GM12864 (cell line): ENCODE data around the gene ASCC1.

Experiments
- DNase-seq: peaks from one replicate; pipeline ENCODE4 v3.0.0-alpha.2; 2011; ENCODE audit warnings: low read depth
- H3K4me3 ChIP-seq: 2 replicates; pipeline ENCODE4 v1.5.1; 2011; ENCODE audit warnings: mild to moderate bottlenecking, low read depth, low read length, control low read depth
- TF ChIP-seq, protein P1 (sequence below): IDR thresholded peaks from 2 replicates; pipeline ENCODE4 v1.5.1; 2011; ENCODE audit warnings: low read depth, mild to moderate bottlenecking, moderate library complexity, low read length, control low read depth, inconsistent platforms; ENCODE audit errors: missing control alignments

Gene ASCC1

GRCh38 chr10:72134785-72135767 lies 81.0 kb downstream of the ASCC1 start:
- no peak for DNase-seq
- no peak overlapping the region for H3K4me3 ChIP-seq
- TF ChIP-seq, protein P1, sequence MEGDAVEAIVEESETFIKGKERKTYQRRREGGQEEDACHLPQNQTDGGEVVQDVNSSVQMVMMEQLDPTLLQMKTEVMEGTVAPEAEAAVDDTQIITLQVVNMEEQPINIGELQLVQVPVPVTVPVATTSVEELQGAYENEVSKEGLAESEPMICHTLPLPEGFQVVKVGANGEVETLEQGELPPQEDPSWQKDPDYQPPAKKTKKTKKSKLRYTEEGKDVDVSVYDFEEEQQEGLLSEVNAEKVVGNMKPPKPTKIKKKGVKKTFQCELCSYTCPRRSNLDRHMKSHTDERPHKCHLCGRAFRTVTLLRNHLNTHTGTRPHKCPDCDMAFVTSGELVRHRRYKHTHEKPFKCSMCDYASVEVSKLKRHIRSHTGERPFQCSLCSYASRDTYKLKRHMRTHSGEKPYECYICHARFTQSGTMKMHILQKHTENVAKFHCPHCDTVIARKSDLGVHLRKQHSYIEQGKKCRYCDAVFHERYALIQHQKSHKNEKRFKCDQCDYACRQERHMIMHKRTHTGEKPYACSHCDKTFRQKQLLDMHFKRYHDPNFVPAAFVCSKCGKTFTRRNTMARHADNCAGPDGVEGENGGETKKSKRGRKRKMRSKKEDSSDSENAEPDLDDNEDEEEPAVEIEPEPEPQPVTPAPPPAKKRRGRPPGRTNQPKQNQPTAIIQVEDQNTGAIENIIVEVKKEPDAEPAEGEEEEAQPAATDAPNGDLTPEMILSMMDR, result no peak

GRCh38 chr10:72133517-72133916 lies 82.6 kb downstream of the ASCC1 start:
- TF ChIP-seq, protein P1, result no peak
- DNase-seq, result peak; percentile 53
- no peak overlapping the region for H3K4me3 ChIP-seq

DNA sequence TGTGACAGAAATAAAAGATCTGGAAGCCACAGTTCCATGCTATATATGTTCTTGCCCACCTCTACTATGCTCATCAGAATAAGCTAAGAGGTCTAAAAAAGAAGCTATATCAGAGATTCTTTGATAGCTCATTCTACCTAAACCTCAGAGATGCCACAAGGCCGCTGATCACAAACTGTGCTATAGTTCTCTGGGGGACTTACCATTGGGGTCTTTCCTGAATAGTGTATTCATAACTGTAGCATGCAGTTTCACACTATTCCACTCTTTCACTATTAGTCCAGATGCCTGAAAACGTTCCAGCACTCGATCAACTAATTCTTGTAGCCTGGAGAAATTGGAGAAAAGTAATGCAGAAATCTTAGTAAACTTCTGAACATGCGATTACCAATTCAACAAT lies 83.2 kb downstream of the ASCC1 start:
- TF ChIP-seq, protein P1, result no peak
- no peak overlapping the region for H3K4me3 ChIP-seq
- DNase-seq, result no peak

DNA sequence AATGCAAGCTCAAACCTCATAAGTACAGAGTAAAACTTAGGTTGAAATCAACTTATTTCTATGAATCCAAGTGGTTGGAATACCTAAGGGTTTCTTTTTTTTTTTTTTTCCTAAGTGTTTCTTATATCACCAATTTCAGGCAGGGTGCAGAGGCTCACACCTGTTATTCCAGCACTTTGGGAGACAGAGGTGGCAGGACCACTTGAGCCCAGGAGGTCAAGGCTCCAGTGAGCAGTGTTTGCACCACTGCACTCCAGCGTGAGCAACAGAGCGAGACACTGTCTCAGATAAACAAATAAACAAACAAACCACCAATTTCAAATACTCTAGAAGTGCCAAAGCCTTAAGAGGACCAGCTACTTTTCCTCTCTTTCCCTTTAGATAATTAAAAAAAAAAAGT lies 88.5 kb downstream of the ASCC1 start:
- TF ChIP-seq, protein P1, result no peak
- no peak overlapping the region for H3K4me3 ChIP-seq
- no peak for DNase-seq

DNA sequence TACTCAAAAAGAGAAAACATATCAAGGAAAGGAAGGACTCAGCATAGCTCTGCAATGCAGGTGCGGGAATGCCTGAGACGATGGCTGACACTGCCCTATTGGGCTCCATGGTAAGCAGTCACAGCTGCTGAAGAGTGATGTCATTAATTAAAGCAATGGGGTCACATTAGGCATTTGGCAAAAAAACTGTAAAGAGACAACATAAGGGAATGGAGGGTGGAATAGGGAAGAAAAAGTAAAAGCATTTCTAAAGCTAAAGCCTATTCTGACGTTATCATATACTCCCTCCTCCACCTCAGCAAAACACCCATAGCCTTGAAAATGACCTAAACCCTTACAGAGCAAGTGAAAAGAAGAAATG lies 89.2 kb downstream of the ASCC1 start:
- no peak overlapping the region for H3K4me3 ChIP-seq
- no peak for DNase-seq
- TF ChIP-seq, protein P1, result no peak

- H3K4me3 ChIP-seq, result no peak overlapping the region
- TF ChIP-seq, protein P1, result no peak
- DNase-seq, result no peak
Measured at GRCh38 chr10:72126184-72126871, 89.7 kb downstream of the ASCC1 start.
